ENCODE data around the gene SPATA45. TPM values are rescaled to one million over a fixed set of nuclear protein-coding genes. Genes with fewer than 3 reads are reported as not detected.

The SPATA45 gene
- total RNA-seq, 1 experiment from 2014 or later, result 1.1 TPM

DNA sequence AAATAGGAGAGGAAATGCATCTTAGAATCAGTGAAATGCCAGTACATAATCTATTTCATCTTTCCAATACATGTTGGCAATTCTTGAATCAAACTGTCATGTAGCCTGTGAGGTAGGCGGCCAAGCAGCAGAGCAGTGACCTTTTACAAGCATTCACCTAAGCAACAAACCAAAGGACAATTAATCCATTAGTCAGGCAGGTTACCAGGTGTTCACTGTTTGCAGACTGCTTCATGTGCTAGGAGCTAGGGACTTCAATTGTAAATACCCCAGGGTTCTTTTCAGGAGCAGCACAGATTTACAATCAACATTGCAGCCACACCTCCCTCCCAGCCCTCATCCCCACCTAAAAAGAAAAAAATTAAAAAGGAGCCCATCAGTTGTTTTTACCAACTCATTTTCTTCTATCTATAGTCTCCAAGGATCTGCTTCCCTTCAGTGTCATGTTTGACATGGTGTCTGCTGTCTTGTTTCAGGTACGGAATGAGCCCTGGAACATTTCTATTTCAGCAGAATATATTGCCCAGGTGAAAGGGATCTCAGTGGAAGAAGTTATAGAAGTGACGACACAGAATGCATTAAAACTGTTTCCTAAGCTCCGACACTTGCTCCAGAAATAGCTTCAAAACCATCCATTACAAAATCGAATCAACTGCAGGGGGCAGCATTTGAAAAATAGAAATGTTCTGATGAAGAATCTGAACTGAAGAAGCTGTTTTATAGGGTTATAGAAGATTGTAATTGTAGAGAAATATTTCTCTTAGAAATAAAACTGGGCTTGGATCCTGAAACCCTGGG is 32.7 kb downstream of the SPATA45 start:
- intact Hi-C loops (cut with micrococcal nuclease; ENCODE audit: unreplicated experiment), result loop anchor here (5.0 kb wide), 1 partner anchor 183 kb away; no protein-coding TSS in a partner anchor
- no peaks in the 10 kb centered on the region for H3K4me1 ChIP-seq (ENCODE audit: insufficient read depth, low read length, poor library complexity, severe bottlenecking)
- H3K27me3 ChIP-seq (replicated peaks; ENCODE audit: insufficient read depth, low read depth, low read length, poor library complexity), result no peaks in the 10 kb centered on the region
- ChIA-PET CTCF (interaction anchor here (0.6 to 0.7 kb wide), 2 partner anchors 13 to 226 kb away, joined by 3 to 4 read pairs; no protein-coding TSS in a partner anchor), POLR2A (ENCODE audit: low non-redundant PET) (no interaction called here)
- no peak overlapping the region for H3K4me3 ChIP-seq (ENCODE audit: low read depth, low read length, poor library complexity, severe bottlenecking)
- TF ChIP-seq, protein P1, sequence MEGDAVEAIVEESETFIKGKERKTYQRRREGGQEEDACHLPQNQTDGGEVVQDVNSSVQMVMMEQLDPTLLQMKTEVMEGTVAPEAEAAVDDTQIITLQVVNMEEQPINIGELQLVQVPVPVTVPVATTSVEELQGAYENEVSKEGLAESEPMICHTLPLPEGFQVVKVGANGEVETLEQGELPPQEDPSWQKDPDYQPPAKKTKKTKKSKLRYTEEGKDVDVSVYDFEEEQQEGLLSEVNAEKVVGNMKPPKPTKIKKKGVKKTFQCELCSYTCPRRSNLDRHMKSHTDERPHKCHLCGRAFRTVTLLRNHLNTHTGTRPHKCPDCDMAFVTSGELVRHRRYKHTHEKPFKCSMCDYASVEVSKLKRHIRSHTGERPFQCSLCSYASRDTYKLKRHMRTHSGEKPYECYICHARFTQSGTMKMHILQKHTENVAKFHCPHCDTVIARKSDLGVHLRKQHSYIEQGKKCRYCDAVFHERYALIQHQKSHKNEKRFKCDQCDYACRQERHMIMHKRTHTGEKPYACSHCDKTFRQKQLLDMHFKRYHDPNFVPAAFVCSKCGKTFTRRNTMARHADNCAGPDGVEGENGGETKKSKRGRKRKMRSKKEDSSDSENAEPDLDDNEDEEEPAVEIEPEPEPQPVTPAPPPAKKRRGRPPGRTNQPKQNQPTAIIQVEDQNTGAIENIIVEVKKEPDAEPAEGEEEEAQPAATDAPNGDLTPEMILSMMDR (conservative IDR thresholded peaks at IDR 0.05; ENCODE audit: low read depth, low read length), result peak; percentile 55; the same call in 1 of the 2 replicates
- TF ChIP-seq EZH2 (IDR thresholded peaks at IDR 0.05; ENCODE audit: borderline replicate concordance, low read depth, low read length, poor library complexity, severe bottlenecking), result no peak
- DNase-seq (ENCODE audit: low spot score), result peak; percentile 26
- H3K9me3 ChIP-seq (ENCODE audit: low read depth, low read length, poor library complexity, severe bottlenecking), result no peaks in the 10 kb centered on the region
- H3K27ac ChIP-seq (ENCODE audit: low read depth, low read length, poor library complexity, severe bottlenecking), result no peak overlapping the region
- no peaks in the 10 kb centered on the region for H3K36me3 ChIP-seq (ENCODE audit: insufficient read depth, low read length, poor library complexity, severe bottlenecking)
- TSS peak; percentile 22 for BruUV-seq (replicated peaks)

DNA sequence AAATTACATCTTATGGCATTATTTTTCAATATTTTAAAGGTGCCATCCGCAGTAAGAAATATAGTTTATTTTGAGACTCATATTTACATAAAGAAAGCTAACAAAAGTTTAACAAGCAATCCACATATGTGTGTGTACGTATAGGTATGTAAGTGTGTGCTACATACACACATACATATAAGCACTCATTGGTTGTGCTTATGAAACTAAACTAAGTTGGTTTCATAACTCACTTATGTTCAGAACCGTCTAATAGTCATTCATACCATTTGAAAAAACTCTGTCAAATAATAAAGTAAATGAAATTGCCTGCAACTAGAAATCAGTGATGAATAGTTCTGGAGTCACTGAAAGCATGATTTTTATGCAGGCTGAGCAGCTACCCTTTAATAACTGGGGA is 41.7 kb downstream of the SPATA45 start:
- intact Hi-C loops (cut with micrococcal nuclease; ENCODE audit: unreplicated experiment), result no loop called here
- H3K4me3 ChIP-seq (ENCODE audit: low read depth, low read length, poor library complexity, severe bottlenecking), result no peak overlapping the region
- CTCF ChIA-PET, result no interaction called here
- H3K27ac ChIP-seq (ENCODE audit: low read depth, low read length, poor library complexity, severe bottlenecking), result no peak overlapping the region
- H3K4me1 ChIP-seq (ENCODE audit: insufficient read depth, low read length, poor library complexity, severe bottlenecking), result no peaks in the 10 kb centered on the region
- peaks cover 6% of the 10 kb centered on the region for H3K36me3 ChIP-seq (ENCODE audit: insufficient read depth, low read length, poor library complexity, severe bottlenecking)
- TF ChIP-seq, protein P1 (conservative IDR thresholded peaks at IDR 0.05; ENCODE audit: low read depth, low read length), result no peak
- TF ChIP-seq EZH2 (IDR thresholded peaks at IDR 0.05; ENCODE audit: borderline replicate concordance, low read depth, low read length, poor library complexity, severe bottlenecking), result no peak
- no peaks in the 10 kb centered on the region for H3K27me3 ChIP-seq (replicated peaks; ENCODE audit: insufficient read depth, low read depth, low read length, poor library complexity)
- no peak for DNase-seq (ENCODE audit: low spot score)
- POLR2A ChIA-PET (ENCODE audit: low non-redundant PET), result no interaction called here
- no TSS peak for BruUV-seq (replicated peaks)
- H3K9me3 ChIP-seq (ENCODE audit: low read depth, low read length, poor library complexity, severe bottlenecking), result no peaks in the 10 kb centered on the region

DNA sequence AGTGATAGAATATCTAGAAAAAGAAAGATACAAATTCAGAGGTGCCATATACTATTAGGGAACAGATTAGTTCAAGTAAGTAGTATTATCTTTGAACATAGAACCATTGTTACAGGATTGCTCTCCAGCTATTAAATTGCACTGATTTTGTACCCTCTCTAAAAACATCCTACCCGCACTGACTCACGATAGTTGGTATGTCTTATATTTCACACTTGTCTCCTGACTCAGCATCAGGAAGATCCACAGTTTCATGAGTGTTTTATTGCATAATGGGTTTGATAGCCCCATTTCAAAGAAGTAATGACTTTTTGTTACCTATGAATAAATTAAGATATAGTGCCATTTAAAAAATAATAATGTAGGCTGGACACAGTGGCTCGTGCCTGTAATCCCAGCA is 49.8 kb downstream of the SPATA45 start:
- TF ChIP-seq, protein P1 (conservative IDR thresholded peaks at IDR 0.05; ENCODE audit: low read depth, low read length), result no peak
- no peak for TF ChIP-seq EZH2 (IDR thresholded peaks at IDR 0.05; ENCODE audit: borderline replicate concordance, low read depth, low read length, poor library complexity, severe bottlenecking)
- no TSS peak for BruUV-seq (replicated peaks)
- Histone ChIP-seq H3K27ac (ENCODE audit: low read depth, low read length, poor library complexity, severe bottlenecking) (no peak overlapping the region), H3K27me3 (replicated peaks; ENCODE audit: insufficient read depth, low read depth, low read length, poor library complexity) (no peaks in the 10 kb centered on the region), H3K4me3 (ENCODE audit: low read depth, low read length, poor library complexity, severe bottlenecking) (no peak overlapping the region), H3K36me3 (ENCODE audit: insufficient read depth, low read length, poor library complexity, severe bottlenecking) (peaks cover 8% of the 10 kb centered on the region), H3K9me3 (ENCODE audit: low read depth, low read length, poor library complexity, severe bottlenecking) (no peaks in the 10 kb centered on the region), H3K4me1 (ENCODE audit: insufficient read depth, low read length, poor library complexity, severe bottlenecking) (peaks cover 4% of the 10 kb centered on the region)
- intact Hi-C loops (cut with micrococcal nuclease; ENCODE audit: unreplicated experiment), result no loop called here
- DNase-seq (ENCODE audit: low spot score), result no peak
- ChIA-PET CTCF (no interaction called here), POLR2A (ENCODE audit: low non-redundant PET) (no interaction called here)

Data from A673 (cell line).